HEK293 (cell line): ENCODE data around the gene RBMS3.
"Not testable (repeated sequence)": the region's sequence is repeated elsewhere in the genome, so short reads cannot be mapped to it uniquely, and the experiment has no call there.

ENCODE experiments used
- CTCF ChIA-PET: fragments of 350-600 bp; formaldehyde crosslinking; extraction: SDS; loops from one replicate; lab custom pipeline; 2021; ENCODE audit warnings: antibody characterized with exemption; lab: Yijun Ruan, JAX
- POLR2A ChIA-PET: fragments of 300-600 bp; formaldehyde crosslinking; extraction: SDS; loops from one replicate; lab custom pipeline; 2020; ENCODE audit warnings: antibody characterized with exemption, inconsistent platforms; lab: Yijun Ruan, JAX
- H3K27ac ChIP-seq: fragments of 200-500 bp; sonication (Bioruptor generic); 2 replicates; pipeline ENCODE4 v1.5.1; 2014; ENCODE audit warnings: low read depth, low read length, control low read depth, inconsistent platforms; ENCODE audit errors: extremely low read depth
- H3K36me3 ChIP-seq, 2 experiments: fragments of 200-500 bp in 1 of 2; sonication (Bioruptor generic) in 1 of 2; 1 replicate in 1 of 2; 2 replicates in 1 of 2; pipeline ENCODE4 v1.5.1; 2014 to 2017; ENCODE audit warnings: inconsistent platforms in 2 of 2, low read length in 2 of 2; ENCODE audit not compliant: control insufficient read depth in 2 of 2, insufficient read depth in 1 of 2
- H3K4me1 ChIP-seq: fragments of 200-500 bp; sonication (Bioruptor generic); 2 replicates; pipeline ENCODE4 v1.5.1; 2014; ENCODE audit warnings: mild to moderate bottlenecking, low read length, inconsistent platforms; ENCODE audit not compliant: control insufficient read depth, insufficient read depth
- H3K4me3 ChIP-seq: 2 replicates; pipeline ENCODE4 v1.5.1; 2011; ENCODE audit warnings: low read depth, mild to moderate bottlenecking, control low read depth, low read length, moderate library complexity
- H3K9me3 ChIP-seq: fragments of 200-500 bp; sonication (Bioruptor generic); 2 replicates; pipeline ENCODE4 v1.5.1; 2014; ENCODE audit warnings: low read depth, low read length, inconsistent platforms; ENCODE audit not compliant: control insufficient read depth, insufficient read depth
- ATF2 ChIP-seq: fragments of 450-650 bp; formaldehyde crosslinking; IDR thresholded peaks from 2 replicates; pipeline ENCODE4 v1.5.1; 2016; ENCODE audit warnings: missing biosample characterization, missing genetic modification characterization, low read depth
- BCL11B ChIP-seq: fragments of 450-650 bp; formaldehyde crosslinking; IDR thresholded peaks from 2 replicates; pipeline ENCODE4 v1.5.1; 2016; ENCODE audit warnings: low read depth, missing biosample characterization, missing genetic modification characterization
- PRDM6 ChIP-seq: fragments of 450-650 bp; formaldehyde crosslinking; IDR thresholded peaks from 2 replicates; pipeline ENCODE4 v1.5.1; 2017; ENCODE audit warnings: missing biosample characterization, missing genetic modification characterization
- ZBTB11 ChIP-seq: fragments of 450-650 bp; formaldehyde crosslinking; conservative IDR thresholded peaks from 2 replicates; pipeline ENCODE4 v1.5.1; 2016; ENCODE audit warnings: low read depth, missing biosample characterization, missing genetic modification characterization
- ZFHX2 ChIP-seq: fragments of 450-650 bp; formaldehyde crosslinking; conservative IDR thresholded peaks from 2 replicates; pipeline ENCODE4 v1.5.1; 2016; ENCODE audit warnings: missing biosample characterization, missing genetic modification characterization
- ZIC2 ChIP-seq: fragments of 450-650 bp; formaldehyde crosslinking; IDR thresholded peaks from 2 replicates; pipeline ENCODE4 v1.5.1; 2016; ENCODE audit warnings: missing biosample characterization, missing genetic modification characterization
- ZNF138 ChIP-seq: fragments of 450-650 bp; formaldehyde crosslinking; IDR thresholded peaks from 2 replicates; pipeline ENCODE4 v1.5.1; 2016; ENCODE audit warnings: missing biosample characterization, missing genetic modification characterization, borderline replicate concordance
- ZNF155 ChIP-seq: fragments of 450-650 bp; formaldehyde crosslinking; IDR thresholded peaks from 2 replicates; pipeline ENCODE4 v1.5.1; 2016; ENCODE audit warnings: missing biosample characterization, missing genetic modification characterization
- ZNF391 ChIP-seq: fragments of 450-650 bp; formaldehyde crosslinking; IDR thresholded peaks from 2 replicates; pipeline ENCODE4 v1.5.1; 2016; ENCODE audit warnings: low read depth, missing biosample characterization, missing genetic modification characterization, borderline replicate concordance
- ZNF394 ChIP-seq: fragments of 450-650 bp; formaldehyde crosslinking; IDR thresholded peaks from 2 replicates; pipeline ENCODE4 v1.5.1; 2016; ENCODE audit warnings: missing biosample characterization, missing genetic modification characterization, mild to moderate bottlenecking, moderate library complexity, borderline replicate concordance
- ZNF473 ChIP-seq: fragments of 450-650 bp; formaldehyde crosslinking; IDR thresholded peaks from 2 replicates; pipeline ENCODE4 v1.5.1; 2017; ENCODE audit warnings: missing biosample characterization, missing genetic modification characterization
- ZNF548 ChIP-seq: fragments of 450-650 bp; formaldehyde crosslinking; IDR thresholded peaks from 2 replicates; pipeline ENCODE4 v1.5.1; 2016; ENCODE audit warnings: missing biosample characterization, missing genetic modification characterization
- ZNF580 ChIP-seq: fragments of 450-650 bp; formaldehyde crosslinking; IDR thresholded peaks from 2 replicates; pipeline ENCODE4 v1.5.1; 2016; ENCODE audit warnings: missing biosample characterization, missing genetic modification characterization
- ZNF600 ChIP-seq: fragments of 450-650 bp; formaldehyde crosslinking; IDR thresholded peaks from 2 replicates; pipeline ENCODE4 v1.5.1; 2016; ENCODE audit warnings: missing biosample characterization, missing genetic modification characterization
- ZNF623 ChIP-seq: fragments of 450-650 bp; formaldehyde crosslinking; IDR thresholded peaks from 2 replicates; pipeline ENCODE4 v1.5.1; 2016; ENCODE audit warnings: missing biosample characterization, missing genetic modification characterization
- ZNF701 ChIP-seq: fragments of 450-650 bp; formaldehyde crosslinking; IDR thresholded peaks from 2 replicates; pipeline ENCODE4 v1.5.1; 2016; ENCODE audit warnings: missing biosample characterization, missing genetic modification characterization
- ZNF776 ChIP-seq: fragments of 450-650 bp; formaldehyde crosslinking; IDR thresholded peaks from 2 replicates; pipeline ENCODE4 v1.5.0; 2017; ENCODE audit warnings: missing biosample characterization, missing genetic modification characterization, borderline replicate concordance
- ZNF785 ChIP-seq: fragments of 450-650 bp; formaldehyde crosslinking; IDR thresholded peaks from 2 replicates; pipeline ENCODE4 v1.5.1; 2016; ENCODE audit warnings: missing biosample characterization, missing genetic modification characterization

RBMS3 gene

GRCh38 chr3:29521751-29522150, 240.9 kb downstream of the RBMS3 start (continued):
- peak; percentile 71 for TF ChIP-seq PRDM6 (tag by site-specific recombination)
- peak; percentile 62 for TF ChIP-seq ZNF580 (tag by site-specific recombination)

- H3K9me3 ChIP-seq, POLR2A ChIA-PET, H3K27ac ChIP-seq, H3K4me1 ChIP-seq, H3K36me3 ChIP-seq, H3K4me3 ChIP-seq: not testable (repeated sequence)
- CTCF ChIA-PET, result interaction anchor here (0.6 kb wide), 1 partner anchor 299 kb away, joined by 3 read pairs; no protein-coding TSS in a partner anchor
Measured at GRCh38 chr3:29524433-29524832, 243.6 kb downstream of the RBMS3 start.

GRCh38 chr3:29525254-29525881, 244.5 kb downstream of the RBMS3 start:
- Histone ChIP-seq H3K4me1 (no peaks in the 10 kb centered on the region), H3K9me3 (no peaks in the 10 kb centered on the region), H3K4me3 (no peak overlapping the region), H3K27ac (no peak overlapping the region), H3K36me3 (no peaks in the 10 kb centered on the region)
- ChIA-PET CTCF (no interaction called here), POLR2A (no interaction called here)
- no peak for TF ChIP-seq ZNF138 (tag by site-specific recombination)
- TF ChIP-seq ZNF623 (tag by site-specific recombination), result no peak
- TF ChIP-seq ZNF548, result no peak
- TF ChIP-seq ZNF391 (tag by site-specific recombination), result no peak
- TF ChIP-seq ZBTB11 (tag by site-specific recombination), result no peak
- no peak for TF ChIP-seq ZNF473 (tag by site-specific recombination)
- TF ChIP-seq ZFHX2 (tag by site-specific recombination), result no peak
- TF ChIP-seq ZNF600 (tag by site-specific recombination), result no peak
- TF ChIP-seq ZNF394 (tag by site-specific recombination), result no peak
- TF ChIP-seq ZNF701 (tag by site-specific recombination), result no peak
- no peak for TF ChIP-seq ZIC2 (tag by site-specific recombination)
- no peak for TF ChIP-seq ZNF785
- TF ChIP-seq BCL11B (tag by site-specific recombination), result no peak
- TF ChIP-seq ZNF155 (tag by site-specific recombination), result no peak
- no peak for TF ChIP-seq ZNF776
- no peak for TF ChIP-seq ATF2 (tag by site-specific recombination)
